Measurements from ENCODE around the gene MYMX. TPM values are rescaled to one million over a fixed set of nuclear protein-coding genes. Genes with fewer than 3 reads are reported as not detected.

MYMX gene
- total and polyA plus RNA-seq, 2 of the 13 experiments (the other 11 are each of a cell fraction or from before 2014, with no cell fraction given) = not detected

DNA sequence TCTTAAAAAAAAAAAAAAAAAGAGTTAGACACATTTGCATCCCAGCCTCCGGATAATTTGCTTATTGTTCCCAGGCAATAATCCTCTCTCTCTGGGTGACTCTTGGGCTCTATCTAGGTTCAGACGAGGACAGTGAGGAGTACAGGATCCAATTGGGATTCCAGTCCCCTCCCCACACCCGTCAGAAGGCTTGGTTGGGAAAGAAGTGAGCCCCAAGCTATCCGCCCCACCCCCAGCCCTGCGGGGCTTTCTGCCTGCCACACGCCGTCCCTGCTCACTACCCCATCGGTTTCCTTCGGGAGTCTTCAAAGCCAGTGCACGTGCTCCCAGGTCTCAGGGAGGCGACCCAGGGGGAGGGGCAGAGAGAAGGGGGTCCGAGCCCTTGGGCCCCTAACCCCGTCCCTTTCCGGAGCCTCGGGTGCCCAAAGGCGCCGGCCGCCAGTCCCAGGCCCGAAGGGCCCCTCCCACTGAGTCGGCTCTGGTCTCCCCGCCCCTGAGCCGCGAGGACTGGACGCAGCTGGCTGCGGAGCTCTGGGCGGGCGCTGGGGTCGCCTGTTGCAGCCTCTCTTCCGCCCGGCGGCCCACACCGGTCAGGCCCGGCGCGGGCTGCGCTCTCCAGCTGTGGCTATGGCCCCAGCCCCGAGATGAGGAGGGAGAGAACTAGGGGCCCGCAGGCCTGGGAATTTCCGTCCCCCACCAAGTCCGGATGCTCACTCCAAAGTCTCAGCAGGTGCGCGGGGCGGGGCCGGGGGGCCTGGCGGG is 2.5 kb downstream of the MYMX start (continued):
- no peak for TF ChIP-seq ATM (IDR thresholded peaks at IDR 0.05; ENCODE audit: borderline replicate concordance)
- peak; percentile 70; the same call in 1 of the 2 replicates for TF ChIP-seq ZNF788 (CRISPR knock-in tag; IDR thresholded peaks at IDR 0.05; ENCODE audit: borderline replicate concordance)
- TF ChIP-seq ZNF335 (CRISPR knock-in tag; IDR thresholded peaks at IDR 0.05) = peak; percentile 79; the same call in 1 of the 2 replicates
- TF ChIP-seq, protein P1, sequence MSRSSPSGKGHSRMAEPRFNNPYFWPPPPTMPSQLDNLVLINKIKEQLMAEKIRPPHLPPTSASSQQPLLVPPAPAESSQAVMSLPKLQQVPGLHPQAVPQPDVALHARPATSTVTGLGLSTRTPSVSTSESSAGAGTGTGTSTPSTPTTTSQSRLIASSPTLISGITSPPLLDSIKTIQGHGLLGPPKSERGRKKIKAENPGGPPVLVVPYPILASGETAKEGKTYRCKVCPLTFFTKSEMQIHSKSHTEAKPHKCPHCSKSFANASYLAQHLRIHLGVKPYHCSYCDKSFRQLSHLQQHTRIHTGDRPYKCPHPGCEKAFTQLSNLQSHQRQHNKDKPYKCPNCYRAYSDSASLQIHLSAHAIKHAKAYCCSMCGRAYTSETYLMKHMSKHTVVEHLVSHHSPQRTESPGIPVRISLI (CRISPR knock-in tag; IDR thresholded peaks at IDR 0.05; ENCODE audit: borderline replicate concordance) = peak; percentile 74; the same call in 1 of the 2 replicates
- TF ChIP-seq ZNF670 (CRISPR knock-in tag; IDR thresholded peaks at IDR 0.05; ENCODE audit: borderline replicate concordance) = 0 out of 2 replicates have a peak, but pooled peaks have one; percentile 46
- TF ChIP-seq, protein P2, sequence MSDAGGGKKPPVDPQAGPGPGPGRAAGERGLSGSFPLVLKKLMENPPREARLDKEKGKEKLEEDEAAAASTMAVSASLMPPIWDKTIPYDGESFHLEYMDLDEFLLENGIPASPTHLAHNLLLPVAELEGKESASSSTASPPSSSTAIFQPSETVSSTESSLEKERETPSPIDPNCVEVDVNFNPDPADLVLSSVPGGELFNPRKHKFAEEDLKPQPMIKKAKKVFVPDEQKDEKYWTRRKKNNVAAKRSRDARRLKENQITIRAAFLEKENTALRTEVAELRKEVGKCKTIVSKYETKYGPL (CRISPR knock-in tag; IDR thresholded peaks at IDR 0.05) = 0 out of 2 replicates have a peak, but pooled peaks have one; percentile 65
- no peak for TF ChIP-seq EHMT2 (IDR thresholded peaks at IDR 0.05; ENCODE audit: borderline replicate concordance, low read depth, low read length)
- TF ChIP-seq ZNF75D (CRISPR knock-in tag; IDR thresholded peaks at IDR 0.05; ENCODE audit: borderline replicate concordance) = no peak
- peak; percentile 53 for TF ChIP-seq ZNF883 (CRISPR knock-in tag; IDR thresholded peaks at IDR 0.05; ENCODE audit: not compliant biosample characterization)
- TF ChIP-seq ZNF441 (CRISPR knock-in tag; IDR thresholded peaks at IDR 0.05; ENCODE audit: borderline replicate concordance) = peak; percentile 92
- no peak for TF ChIP-seq SMYD3 (CRISPR knock-in tag; IDR thresholded peaks at IDR 0.05)
- TF ChIP-seq TP53 (CRISPR knock-in tag; conservative IDR thresholded peaks at IDR 0.05) = 0 out of 2 replicates have a peak, but pooled peaks have one; percentile 75
- 0 out of 2 replicates have a peak, but pooled peaks have one; percentile 55 for TF ChIP-seq PRMT3 (CRISPR knock-in tag; IDR thresholded peaks at IDR 0.05; ENCODE audit: borderline replicate concordance, low read depth)
- TF ChIP-seq, protein P3, sequence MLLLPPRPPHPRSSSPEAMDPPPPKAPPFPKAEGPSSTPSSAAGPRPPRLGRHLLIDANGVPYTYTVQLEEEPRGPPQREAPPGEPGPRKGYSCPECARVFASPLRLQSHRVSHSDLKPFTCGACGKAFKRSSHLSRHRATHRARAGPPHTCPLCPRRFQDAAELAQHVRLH (CRISPR knock-in tag; IDR thresholded peaks at IDR 0.05; ENCODE audit: borderline replicate concordance, low read depth) = peak; percentile 60; the same call in 1 of the 2 replicates
- TF ChIP-seq, protein P4, sequence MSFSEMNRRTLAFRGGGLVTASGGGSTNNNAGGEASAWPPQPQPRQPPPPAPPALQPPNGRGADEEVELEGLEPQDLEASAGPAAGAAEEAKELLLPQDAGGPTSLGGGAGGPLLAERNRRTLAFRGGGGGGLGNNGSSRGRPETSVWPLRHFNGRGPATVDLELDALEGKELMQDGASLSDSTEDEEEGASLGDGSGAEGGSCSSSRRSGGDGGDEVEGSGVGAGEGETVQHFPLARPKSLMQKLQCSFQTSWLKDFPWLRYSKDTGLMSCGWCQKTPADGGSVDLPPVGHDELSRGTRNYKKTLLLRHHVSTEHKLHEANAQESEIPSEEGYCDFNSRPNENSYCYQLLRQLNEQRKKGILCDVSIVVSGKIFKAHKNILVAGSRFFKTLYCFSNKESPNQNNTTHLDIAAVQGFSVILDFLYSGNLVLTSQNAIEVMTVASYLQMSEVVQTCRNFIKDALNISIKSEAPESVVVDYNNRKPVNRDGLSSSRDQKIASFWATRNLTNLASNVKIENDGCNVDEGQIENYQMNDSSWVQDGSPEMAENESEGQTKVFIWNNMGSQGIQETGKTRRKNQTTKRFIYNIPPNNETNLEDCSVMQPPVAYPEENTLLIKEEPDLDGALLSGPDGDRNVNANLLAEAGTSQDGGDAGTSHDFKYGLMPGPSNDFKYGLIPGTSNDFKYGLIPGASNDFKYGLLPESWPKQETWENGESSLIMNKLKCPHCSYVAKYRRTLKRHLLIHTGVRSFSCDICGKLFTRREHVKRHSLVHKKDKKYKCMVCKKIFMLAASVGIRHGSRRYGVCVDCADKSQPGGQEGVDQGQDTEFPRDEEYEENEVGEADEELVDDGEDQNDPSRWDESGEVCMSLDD (CRISPR knock-in tag; IDR thresholded peaks at IDR 0.05; ENCODE audit: borderline replicate concordance) = no peak; the same call in 1 of the 2 replicates
- TF ChIP-seq, protein P5, sequence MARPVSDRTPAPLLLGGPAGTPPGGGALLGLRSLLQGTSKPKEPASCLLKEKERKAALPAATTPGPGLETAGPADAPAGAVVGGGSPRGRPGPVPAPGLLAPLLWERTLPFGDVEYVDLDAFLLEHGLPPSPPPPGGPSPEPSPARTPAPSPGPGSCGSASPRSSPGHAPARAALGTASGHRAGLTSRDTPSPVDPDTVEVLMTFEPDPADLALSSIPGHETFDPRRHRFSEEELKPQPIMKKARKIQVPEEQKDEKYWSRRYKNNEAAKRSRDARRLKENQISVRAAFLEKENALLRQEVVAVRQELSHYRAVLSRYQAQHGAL (CRISPR knock-in tag; IDR thresholded peaks at IDR 0.05; ENCODE audit: not compliant biosample characterization) = peak; percentile 64
